Uterus (tissue), 2 donors: ENCODE measurements around the gene SPNS2.

Source experiments
- POLR2A ChIP-seq, 2 donors: fragments of 450-650 bp; IDR thresholded peaks; one replicate each; pipeline ENCODE4 v1.6.1; 2016; ENCODE audit warnings: antibody characterized with exemption in 2 of 2, mild to moderate bottlenecking in 1 of 2, moderate library complexity in 1 of 2
- TF ChIP-seq, protein P1 (sequence below), 4 experiments: fragments of 200-600 bp in 2 of 4; fragments of 450-650 bp in 2 of 4; sonication (generic) in 2 of 4; IDR thresholded peaks; one replicate each; pipeline ENCODE4 v1.5.1; 2016 to 2019; ENCODE audit warnings: antibody characterized with exemption in 4 of 4, mild to moderate bottlenecking in 2 of 4, moderate library complexity in 1 of 4

DNA sequence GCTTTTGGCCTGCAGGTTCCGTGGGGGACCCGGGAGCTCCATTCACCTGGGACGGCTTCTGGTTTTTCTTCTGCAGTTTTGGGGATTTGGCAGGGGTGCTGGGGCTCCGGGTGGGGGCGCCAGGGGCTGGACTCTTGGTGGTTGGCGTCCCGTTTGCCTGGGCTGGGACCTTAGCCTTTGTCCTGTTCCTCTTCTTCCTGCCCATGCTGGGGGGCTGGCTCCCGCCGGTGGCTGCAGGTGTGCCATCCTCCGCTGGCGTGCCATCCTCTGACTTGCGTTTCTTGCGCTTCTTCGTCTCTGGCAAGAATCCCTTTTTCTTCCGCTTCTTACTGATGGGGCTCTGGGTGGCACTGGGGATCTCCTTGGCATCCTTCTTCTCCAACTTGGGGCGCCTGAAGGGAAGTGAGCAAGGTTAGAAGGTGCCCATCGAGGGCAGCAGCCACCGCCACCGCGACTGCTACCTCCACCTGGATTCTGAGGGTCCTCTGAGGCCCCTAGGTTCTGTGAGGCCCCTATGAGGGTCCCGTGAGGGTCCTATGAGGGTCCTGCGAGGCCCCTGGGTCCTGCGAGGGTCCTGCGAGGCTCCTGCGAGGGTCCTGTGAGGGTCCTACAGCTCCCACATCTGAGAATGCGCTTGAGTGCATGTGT, 41.0 kb downstream of the SPNS2 start:
- TF ChIP-seq, protein P1, sequence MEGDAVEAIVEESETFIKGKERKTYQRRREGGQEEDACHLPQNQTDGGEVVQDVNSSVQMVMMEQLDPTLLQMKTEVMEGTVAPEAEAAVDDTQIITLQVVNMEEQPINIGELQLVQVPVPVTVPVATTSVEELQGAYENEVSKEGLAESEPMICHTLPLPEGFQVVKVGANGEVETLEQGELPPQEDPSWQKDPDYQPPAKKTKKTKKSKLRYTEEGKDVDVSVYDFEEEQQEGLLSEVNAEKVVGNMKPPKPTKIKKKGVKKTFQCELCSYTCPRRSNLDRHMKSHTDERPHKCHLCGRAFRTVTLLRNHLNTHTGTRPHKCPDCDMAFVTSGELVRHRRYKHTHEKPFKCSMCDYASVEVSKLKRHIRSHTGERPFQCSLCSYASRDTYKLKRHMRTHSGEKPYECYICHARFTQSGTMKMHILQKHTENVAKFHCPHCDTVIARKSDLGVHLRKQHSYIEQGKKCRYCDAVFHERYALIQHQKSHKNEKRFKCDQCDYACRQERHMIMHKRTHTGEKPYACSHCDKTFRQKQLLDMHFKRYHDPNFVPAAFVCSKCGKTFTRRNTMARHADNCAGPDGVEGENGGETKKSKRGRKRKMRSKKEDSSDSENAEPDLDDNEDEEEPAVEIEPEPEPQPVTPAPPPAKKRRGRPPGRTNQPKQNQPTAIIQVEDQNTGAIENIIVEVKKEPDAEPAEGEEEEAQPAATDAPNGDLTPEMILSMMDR (IDR thresholded peaks at IDR 0.05): no peak
- no peak for TF ChIP-seq POLR2A (IDR thresholded peaks at IDR 0.05)
